ENCODE results near the gene DNAJA3.
"Not testable (repeated sequence)": the region's sequence is repeated elsewhere in the genome, so short reads cannot be mapped to it uniquely, and the experiment has no call there.

Gene DNAJA3

DNA sequence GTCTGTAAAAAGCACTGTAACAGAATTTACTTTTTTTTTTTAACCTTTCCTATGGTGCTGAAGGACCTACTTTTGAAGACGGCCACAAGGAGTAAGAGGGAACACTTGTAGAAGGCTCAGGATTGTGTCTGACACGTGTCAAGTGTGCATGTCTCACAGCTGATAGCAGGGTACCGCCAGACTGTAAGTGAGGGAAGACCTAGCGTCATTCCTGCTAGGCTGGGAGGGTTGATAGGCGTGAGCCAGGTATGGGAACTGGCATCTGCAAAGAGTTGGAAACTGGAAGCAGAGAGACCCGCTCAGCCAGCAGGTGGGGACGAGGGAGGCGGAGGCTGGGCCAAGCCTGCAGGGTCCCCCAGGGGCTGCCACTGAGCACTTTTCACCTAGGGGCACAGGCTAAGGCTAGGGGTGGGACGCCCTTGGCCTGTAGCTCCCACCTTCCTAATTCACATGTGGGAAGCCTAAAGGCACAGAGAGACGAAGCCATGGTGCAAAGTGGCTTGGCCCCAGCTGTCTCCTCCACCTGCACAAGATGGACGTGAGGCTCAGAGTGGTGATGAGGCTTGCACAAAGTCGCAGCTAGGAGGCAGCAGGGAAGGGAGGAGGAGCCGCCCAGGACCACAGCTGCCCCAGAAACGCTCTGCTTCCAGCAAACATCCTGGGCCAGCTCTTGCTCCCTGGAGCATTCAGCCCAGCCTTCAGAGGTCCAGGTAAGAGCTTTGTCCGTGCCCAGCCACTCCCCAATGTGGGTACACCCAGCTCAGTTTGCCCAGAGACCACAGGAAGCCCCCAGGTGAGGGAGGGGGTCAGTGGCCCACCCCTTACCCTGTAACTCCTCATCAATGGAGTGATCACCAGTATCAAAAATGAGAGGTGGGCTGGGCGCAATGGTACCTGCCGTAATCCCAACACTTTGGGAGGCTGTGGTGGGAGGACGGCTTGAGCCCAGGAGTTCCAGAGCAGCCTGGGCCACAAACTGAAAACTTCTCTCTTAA is 35.1 kb upstream of the DNAJA3 start:
- H3K27ac ChIP-seq (ENCODE audit: low read depth, low read length): no peak overlapping the region
- no peak overlapping the region for H3K9ac ChIP-seq (ENCODE audit: low read length)
- H3K4me1 ChIP-seq (ENCODE audit: insufficient read depth, low read length): peaks cover 15% of the 10 kb centered on the region
- no peak overlapping the region for H3K4me3 ChIP-seq (ENCODE audit: low read depth in 1 of 2, low read length in 2 of 2)
- no peaks in the 10 kb centered on the region for H3K27me3 ChIP-seq (ENCODE audit: control insufficient read depth in 1 of 2, insufficient read depth in 2 of 2, low read length in 2 of 2)
- H3K9me3 ChIP-seq (ENCODE audit: low read length): no peaks in the 10 kb centered on the region
- H3K36me3 ChIP-seq (ENCODE audit: insufficient read depth, low read length): peaks cover 7% of the 10 kb centered on the region

DNA sequence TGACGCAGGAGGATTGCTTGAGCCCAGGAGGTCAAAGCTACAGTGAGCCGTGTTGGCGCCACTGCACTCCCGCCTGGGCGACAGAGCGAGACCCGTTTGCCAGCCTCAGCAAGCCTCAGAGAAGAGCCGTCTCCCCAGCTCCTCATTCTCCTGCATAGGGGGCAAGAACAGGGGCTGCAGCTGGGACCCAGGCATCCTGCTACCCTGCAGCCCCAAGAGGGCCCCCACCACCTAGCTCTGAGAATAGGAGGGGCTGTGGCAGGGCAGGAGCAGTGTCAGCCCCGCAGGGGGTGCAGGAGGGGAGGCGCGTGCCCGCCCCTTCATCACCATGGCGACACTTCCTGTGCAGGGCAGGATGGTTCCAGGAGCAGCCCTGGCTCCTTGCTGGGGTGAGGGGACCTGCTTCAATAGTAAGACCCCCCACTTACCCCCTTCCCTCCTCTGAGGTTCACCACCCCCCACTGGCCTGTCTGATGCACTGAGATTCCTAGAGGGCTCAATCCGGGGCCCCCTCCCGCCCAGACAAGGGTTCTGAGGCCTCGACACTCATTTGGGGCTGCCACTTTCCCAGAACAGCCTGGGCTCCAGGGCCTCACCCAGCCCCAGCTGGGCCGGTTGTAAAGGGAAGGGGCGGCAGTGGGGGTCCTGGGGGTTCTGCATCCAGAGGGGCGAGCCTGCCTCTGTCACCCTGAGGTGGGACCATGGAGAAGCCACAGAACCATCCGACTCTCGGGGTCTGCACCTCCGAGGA is 33.9 kb upstream of the DNAJA3 start:
- Histone ChIP-seq H3K4me1 (ENCODE audit: insufficient read depth, low read length) (peaks cover 15% of the 10 kb centered on the region), H3K9me3 (ENCODE audit: low read length) (no peaks in the 10 kb centered on the region), H3K27ac (ENCODE audit: low read depth, low read length) (no peak overlapping the region), H3K36me3 (ENCODE audit: insufficient read depth, low read length) (peaks cover 9% of the 10 kb centered on the region), H3K9ac (ENCODE audit: low read length) (no peak overlapping the region), H3K4me3 (ENCODE audit: low read depth in 1 of 2, low read length in 2 of 2) (no peak overlapping the region), H3K27me3 (ENCODE audit: control insufficient read depth in 1 of 2, insufficient read depth in 2 of 2, low read length in 2 of 2) (no peaks in the 10 kb centered on the region)

DNA sequence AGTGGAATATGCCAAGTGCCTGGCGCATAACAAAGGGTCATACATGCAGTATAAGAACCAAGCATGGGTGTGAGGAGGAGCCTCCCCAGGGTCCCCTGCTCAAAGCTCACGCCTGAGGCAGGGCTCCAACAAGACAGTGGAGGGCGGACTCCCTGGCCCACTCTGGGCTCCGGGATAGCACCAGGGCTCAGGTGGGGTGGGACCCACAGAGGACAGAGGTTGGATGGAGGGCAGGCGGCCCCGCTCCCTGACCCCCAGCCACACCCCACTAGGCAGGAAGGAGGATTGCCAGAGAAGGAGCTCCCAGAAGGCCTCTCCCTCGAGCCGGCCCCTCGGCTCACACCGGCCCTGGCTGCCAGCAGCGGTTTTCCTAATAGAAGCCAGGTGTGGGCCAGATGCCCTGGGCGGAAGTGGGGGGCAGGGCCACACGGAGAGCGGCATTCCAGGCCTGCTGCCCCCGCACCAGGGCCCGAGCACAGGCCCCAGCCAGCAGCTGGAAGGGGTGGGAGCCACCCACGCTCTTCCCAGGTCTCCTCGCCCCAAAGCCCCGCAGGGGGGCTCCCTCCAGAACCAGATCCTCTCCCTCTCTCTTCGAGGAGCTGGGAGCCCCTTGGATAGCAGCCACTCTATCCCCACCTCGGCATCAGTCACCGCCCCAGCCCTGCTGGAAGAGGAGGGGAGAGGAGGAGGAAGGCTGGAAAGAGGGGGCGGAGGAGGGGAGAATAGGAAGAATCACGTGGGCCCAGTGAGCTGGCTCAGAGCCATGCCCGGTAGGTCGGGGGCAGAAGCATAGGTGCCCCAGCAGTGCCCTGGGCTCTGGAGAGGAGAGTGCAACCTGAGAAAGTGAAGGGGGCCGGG is 33.1 kb upstream of the DNAJA3 start:
- H3K4me1 ChIP-seq (ENCODE audit: insufficient read depth, low read length): peaks cover 15% of the 10 kb centered on the region
- peak overlapping the region in 1 of 2 donors; percentile 11 for H3K4me3 ChIP-seq (ENCODE audit: low read depth in 1 of 2, low read length in 2 of 2)
- peaks cover 9% of the 10 kb centered on the region for H3K36me3 ChIP-seq (ENCODE audit: insufficient read depth, low read length)
- peak overlapping the region; percentile 44 for H3K27ac ChIP-seq (ENCODE audit: low read depth, low read length)
- H3K27me3 ChIP-seq (ENCODE audit: control insufficient read depth in 1 of 2, insufficient read depth in 2 of 2, low read length in 2 of 2): no peaks in the 10 kb centered on the region
- H3K9ac ChIP-seq (ENCODE audit: low read length): no peak overlapping the region
- no peaks in the 10 kb centered on the region for H3K9me3 ChIP-seq (ENCODE audit: low read length)

DNA sequence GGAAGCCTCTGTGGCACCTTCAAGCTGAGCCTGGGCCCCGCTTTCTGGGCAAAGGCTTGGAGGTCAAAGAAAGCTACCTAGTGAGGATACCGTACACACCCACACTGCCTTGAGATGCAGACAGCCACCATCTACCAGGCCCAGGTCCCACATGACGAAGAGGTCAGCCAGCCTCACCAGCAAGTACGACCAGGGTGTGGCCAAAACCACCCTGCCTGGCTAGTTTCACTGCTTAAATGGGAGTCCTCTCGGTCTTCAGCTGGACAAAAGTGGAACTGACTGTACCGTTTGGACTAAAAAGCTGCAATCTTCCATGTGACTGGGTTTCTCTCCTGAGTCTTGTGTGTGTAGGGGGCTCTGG is 32.4 kb upstream of the DNAJA3 start:
- no peak overlapping the region for H3K9ac ChIP-seq (ENCODE audit: low read length)
- H3K4me3 ChIP-seq (ENCODE audit: low read depth in 1 of 2, low read length in 2 of 2): no peak overlapping the region
- H3K4me1 ChIP-seq (ENCODE audit: insufficient read depth, low read length): peaks cover 15% of the 10 kb centered on the region
- H3K27ac ChIP-seq (ENCODE audit: low read depth, low read length): no peak overlapping the region
- H3K27me3 ChIP-seq (ENCODE audit: control insufficient read depth in 1 of 2, insufficient read depth in 2 of 2, low read length in 2 of 2): no peaks in the 10 kb centered on the region
- peaks cover 9% of the 10 kb centered on the region for H3K36me3 ChIP-seq (ENCODE audit: insufficient read depth, low read length)
- H3K9me3 ChIP-seq (ENCODE audit: low read length): no peaks in the 10 kb centered on the region

DNA sequence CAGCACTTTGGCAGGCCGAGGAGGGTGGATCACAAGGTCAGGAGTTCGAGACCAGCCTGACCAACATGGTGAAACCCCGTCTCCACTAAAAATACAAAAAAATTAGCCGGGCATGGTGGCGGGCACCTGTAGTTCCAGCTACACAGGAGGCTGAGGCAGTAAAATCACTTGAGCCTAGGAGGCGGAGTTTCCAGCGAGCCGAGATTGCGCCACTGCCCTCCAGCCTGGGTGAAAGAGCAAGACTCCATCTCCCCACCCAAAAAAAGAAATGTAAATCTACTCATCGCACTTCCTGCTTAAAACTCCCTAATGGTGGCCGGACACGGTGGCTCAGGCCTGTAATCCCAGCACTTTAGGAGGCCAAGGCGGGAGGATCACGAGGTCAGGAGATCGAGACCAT is 31.8 kb upstream of the DNAJA3 start:
- not testable (repeated sequence) for H3K9ac ChIP-seq (ENCODE audit: low read length); H3K27me3 ChIP-seq (ENCODE audit: control insufficient read depth in 1 of 2, insufficient read depth in 2 of 2, low read length in 2 of 2); H3K27ac ChIP-seq (ENCODE audit: low read depth, low read length); H3K36me3 ChIP-seq (ENCODE audit: insufficient read depth, low read length); H3K4me3 ChIP-seq (ENCODE audit: low read depth in 1 of 2, low read length in 2 of 2); H3K9me3 ChIP-seq (ENCODE audit: low read length)
- H3K4me1 ChIP-seq (ENCODE audit: insufficient read depth, low read length): peaks cover 15% of the 10 kb centered on the region

DNA sequence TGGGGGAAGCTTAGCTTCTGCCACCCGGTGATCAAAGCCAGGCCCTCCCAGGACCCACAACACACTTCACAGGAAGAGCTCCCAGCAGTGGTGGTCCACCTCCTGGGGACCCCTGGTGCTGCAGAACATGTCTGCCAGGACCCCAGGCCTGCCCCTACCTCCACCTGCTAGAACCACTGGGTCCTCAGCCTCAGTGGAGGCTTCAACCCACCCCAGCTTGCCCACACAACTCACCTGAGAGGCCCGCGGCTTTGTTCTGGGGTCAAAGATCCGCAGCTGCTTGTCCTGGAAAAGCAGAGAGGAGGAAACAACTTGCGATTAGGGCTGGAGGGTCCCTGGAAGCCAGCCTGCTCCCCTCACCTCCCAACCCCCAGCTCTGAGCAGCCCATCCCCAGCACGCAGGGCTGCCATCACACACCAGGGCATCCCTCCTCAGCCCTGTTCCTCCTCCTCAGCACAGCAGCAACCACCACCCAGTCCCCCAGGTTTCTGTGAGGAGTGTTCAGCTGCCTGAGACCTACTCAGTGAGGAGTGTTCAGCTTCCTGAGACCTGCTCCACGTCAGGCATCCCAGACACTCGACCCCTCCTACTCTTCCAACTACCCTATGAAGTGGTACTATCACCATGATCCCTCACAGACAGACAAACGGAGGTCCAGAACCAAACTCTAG is 30.5 kb upstream of the DNAJA3 start:
- Histone ChIP-seq H3K9ac (ENCODE audit: low read length) (no peak overlapping the region), H3K4me3 (ENCODE audit: low read depth in 1 of 2, low read length in 2 of 2) (no peak overlapping the region), H3K9me3 (ENCODE audit: low read length) (no peaks in the 10 kb centered on the region), H3K27ac (ENCODE audit: low read depth, low read length) (no peak overlapping the region), H3K4me1 (ENCODE audit: insufficient read depth, low read length) (peaks cover 15% of the 10 kb centered on the region), H3K36me3 (ENCODE audit: insufficient read depth, low read length) (peaks cover 9% of the 10 kb centered on the region), H3K27me3 (ENCODE audit: control insufficient read depth in 1 of 2, insufficient read depth in 2 of 2, low read length in 2 of 2) (no peaks in the 10 kb centered on the region)

DNA sequence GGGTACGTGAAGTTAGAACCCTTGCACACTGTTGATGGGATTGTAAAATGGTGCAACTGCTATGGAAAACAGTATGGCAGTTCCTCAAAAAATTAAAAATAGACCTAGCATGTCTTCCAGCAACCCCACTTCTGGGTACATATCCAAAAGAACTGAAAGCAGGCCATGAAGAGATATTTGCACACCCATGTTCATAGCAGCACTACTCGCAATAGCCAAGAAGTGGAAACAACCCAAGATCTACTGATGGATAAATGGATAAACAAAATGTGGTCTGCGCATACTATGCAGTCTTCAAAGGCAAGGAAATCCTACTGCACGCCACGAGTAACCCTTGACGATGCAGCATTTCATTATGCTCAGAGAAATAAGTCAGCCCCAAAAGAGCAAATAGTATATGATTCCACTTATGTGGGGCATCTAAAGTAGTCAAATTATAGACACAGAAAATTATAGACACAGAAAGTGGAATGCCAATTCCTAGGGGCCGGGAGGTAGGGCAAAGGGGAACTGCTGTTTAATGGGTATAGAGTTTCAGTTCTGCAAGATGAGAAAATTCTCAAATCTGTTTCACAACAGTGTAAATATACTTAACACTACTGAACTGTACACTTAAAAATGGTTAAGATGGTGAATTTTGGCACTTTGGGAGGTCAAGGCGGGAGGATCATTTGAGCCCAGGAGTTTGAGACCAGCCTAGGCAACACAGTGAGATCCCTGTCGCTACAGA is 26.5 kb upstream of the DNAJA3 start:
- H3K4me3 ChIP-seq (ENCODE audit: low read depth in 1 of 2, low read length in 2 of 2): no peak overlapping the region
- H3K27ac ChIP-seq (ENCODE audit: low read depth, low read length): no peak overlapping the region
- H3K9me3 ChIP-seq (ENCODE audit: low read length): no peaks in the 10 kb centered on the region
- H3K4me1 ChIP-seq (ENCODE audit: insufficient read depth, low read length): no peaks in the 10 kb centered on the region
- no peak overlapping the region for H3K9ac ChIP-seq (ENCODE audit: low read length)
- no peaks in the 10 kb centered on the region for H3K27me3 ChIP-seq (ENCODE audit: control insufficient read depth in 1 of 2, insufficient read depth in 2 of 2, low read length in 2 of 2)
- H3K36me3 ChIP-seq (ENCODE audit: insufficient read depth, low read length): peaks cover 9% of the 10 kb centered on the region

DNA sequence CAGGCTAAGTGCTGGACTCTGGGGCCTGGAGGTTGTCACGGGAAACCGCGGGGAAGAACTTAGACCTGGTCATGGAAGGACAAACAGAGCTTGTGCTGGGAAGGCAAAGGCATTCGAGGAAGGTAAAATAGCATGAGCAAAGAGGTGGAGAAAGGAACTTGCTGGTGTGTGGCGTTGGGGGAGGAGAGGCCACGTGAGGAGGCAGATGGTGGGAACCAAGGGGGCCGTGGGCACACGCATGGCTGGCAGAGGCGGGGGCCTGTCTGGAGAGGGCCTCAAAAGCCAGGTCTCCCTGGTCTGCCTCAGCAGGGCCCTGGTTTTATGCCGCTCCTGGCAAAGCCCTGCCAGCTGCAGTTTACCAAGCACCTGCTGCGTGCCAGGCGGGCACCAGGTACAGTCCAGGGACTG is 24.6 kb upstream of the DNAJA3 start:
- no peaks in the 10 kb centered on the region for H3K9me3 ChIP-seq (ENCODE audit: low read length)
- no peak overlapping the region for H3K27ac ChIP-seq (ENCODE audit: low read depth, low read length)
- H3K4me3 ChIP-seq (ENCODE audit: low read depth in 1 of 2, low read length in 2 of 2): no peak overlapping the region
- peaks cover 11% of the 10 kb centered on the region for H3K36me3 ChIP-seq (ENCODE audit: insufficient read depth, low read length)
- no peaks in the 10 kb centered on the region for H3K4me1 ChIP-seq (ENCODE audit: insufficient read depth, low read length)
- no peaks in the 10 kb centered on the region for H3K27me3 ChIP-seq (ENCODE audit: control insufficient read depth in 1 of 2, insufficient read depth in 2 of 2, low read length in 2 of 2)
- H3K9ac ChIP-seq (ENCODE audit: low read length): no peak overlapping the region

DNA sequence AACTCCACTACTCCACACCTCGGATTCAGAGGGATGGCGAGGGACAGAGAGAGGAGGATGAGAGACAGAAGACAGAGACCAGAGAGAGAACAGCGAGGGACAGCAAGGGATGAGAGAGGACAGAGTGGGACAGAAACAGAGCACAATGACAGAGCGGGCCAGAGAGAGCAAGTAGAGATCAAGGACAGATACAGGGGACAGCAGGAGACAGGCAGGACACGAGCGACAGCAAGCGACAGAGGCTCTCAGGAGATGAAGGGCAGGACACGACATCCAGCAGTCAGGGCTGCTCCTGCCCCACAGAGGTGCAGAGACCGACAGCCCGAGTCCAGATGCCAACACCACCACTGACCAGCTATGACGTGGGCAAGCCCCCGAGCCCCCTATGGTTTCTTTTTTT is 24.2 kb upstream of the DNAJA3 start:
- Histone ChIP-seq H3K27ac (ENCODE audit: low read depth, low read length) (no peak overlapping the region), H3K36me3 (ENCODE audit: insufficient read depth, low read length) (peaks cover 11% of the 10 kb centered on the region), H3K9me3 (ENCODE audit: low read length) (no peaks in the 10 kb centered on the region), H3K4me1 (ENCODE audit: insufficient read depth, low read length) (no peaks in the 10 kb centered on the region), H3K4me3 (ENCODE audit: low read depth in 1 of 2, low read length in 2 of 2) (no peak overlapping the region), H3K27me3 (ENCODE audit: control insufficient read depth in 1 of 2, insufficient read depth in 2 of 2, low read length in 2 of 2) (no peaks in the 10 kb centered on the region), H3K9ac (ENCODE audit: low read length) (no peak overlapping the region)

DNA sequence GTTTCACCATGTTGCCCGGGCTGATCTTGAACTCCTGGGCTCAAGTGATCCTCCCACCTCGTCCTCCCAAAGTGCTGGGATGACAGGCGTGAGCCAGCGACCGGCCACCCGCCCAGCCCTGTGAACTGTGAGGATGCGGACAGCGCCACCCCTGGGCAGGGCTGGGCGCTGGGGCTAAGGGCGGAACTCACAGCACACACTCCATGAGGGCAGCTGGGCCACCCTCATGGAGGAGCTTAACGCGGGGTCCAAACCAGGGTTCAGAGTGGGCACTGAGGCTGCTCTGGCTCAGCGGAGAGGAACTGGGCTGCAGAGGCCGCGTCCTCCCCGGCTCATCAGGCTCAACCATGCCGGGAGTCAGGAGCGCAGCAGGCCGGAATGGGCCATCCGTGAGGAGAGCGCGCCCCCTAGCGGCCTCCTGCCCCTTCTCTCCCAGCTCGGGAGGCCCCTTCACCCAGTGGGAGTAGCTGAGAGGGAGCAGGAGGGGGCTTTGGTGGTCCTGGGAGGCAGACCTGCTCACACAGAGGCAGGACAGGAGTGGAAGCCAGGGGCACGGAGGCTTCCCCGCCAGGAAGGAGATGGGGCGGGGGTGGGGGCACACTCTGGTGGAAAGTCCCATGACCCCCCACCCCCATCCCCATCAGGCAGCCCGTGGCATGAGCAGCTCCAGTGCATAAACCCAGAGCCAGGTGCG is 23.1 kb upstream of the DNAJA3 start:
- Histone ChIP-seq H3K36me3 (ENCODE audit: insufficient read depth, low read length) (peaks cover 11% of the 10 kb centered on the region), H3K4me3 (ENCODE audit: low read depth in 1 of 2, low read length in 2 of 2) (no peak overlapping the region), H3K9me3 (ENCODE audit: low read length) (no peaks in the 10 kb centered on the region), H3K27me3 (ENCODE audit: control insufficient read depth in 1 of 2, insufficient read depth in 2 of 2, low read length in 2 of 2) (no peaks in the 10 kb centered on the region), H3K27ac (ENCODE audit: low read depth, low read length) (no peak overlapping the region), H3K9ac (ENCODE audit: low read length) (no peak overlapping the region), H3K4me1 (ENCODE audit: insufficient read depth, low read length) (no peaks in the 10 kb centered on the region)

All from muscle layer of colon (tissue), 2 donors.